Left cardiac atrium (tissue), 4 donors: Measurements from ENCODE around the gene PDGFA. TPM values are rescaled to one million over a fixed set of nuclear protein-coding genes. Genes with fewer than 3 reads are reported as not detected.

Experiments
- ATAC-seq, 2 donors: fragments of 200-7000 bp; cut with Tn5 transposase; one replicate each; pipeline ENCODE4 v1.9.1; 2020; ENCODE audit warnings: mild to moderate bottlenecking in 2 of 2, moderate library complexity in 2 of 2
- DNase-seq: peaks from one replicate; pipeline ENCODE4 v3.0.0-alpha.2; 2020
- intact Hi-C, 2 donors: fragments of 100-400 bp; cut with DNase I; formaldehyde crosslinking; loops; one replicate each; pipeline versions ENCODE4 v1.14.1 to v1.15.1; 2022 to 2023
- total RNA-seq, 2 donors: library from RNA; stranded (reverse); fragmentation: NEBNext Ultra II Directional; extraction: Animal tissue kit (Norgen Biotek cat#: 25700); gene quantifications; one replicate each; pipeline ENCODE4 v1.2.1, GENCODE V29; 2021
- donor health status: DM: no; HTN: yes; CAD: no.
- donor health status: DM: no; HTN: yes; CAD: no; lungs with severe emphysema.
- donor health status: DM: yes; HTN: yes; CAD: no.
- donor health status: Dilated cardiomyopathy.

PDGFA gene
- total RNA-seq, 2 donors from 2014 or later: 27.5 to 33.9 TPM

GRCh38 chr7:521221-522070 lies 1.8 kb upstream of the PDGFA start:
- DNase-seq (peak; percentile 89), ATAC-seq (peak; percentile 12 to 18)
- intact Hi-C loops: loop anchor here in 1 of 2 donors (5.0 kb wide), 2 partner anchors 146 to 211 kb away; no protein-coding TSS in a partner anchor

- no peak for DNase-seq
- ATAC-seq: peak in 1 of 2 donors; percentile 6
- intact Hi-C loops: loop anchor here in 1 of 2 donors (5.0 kb wide), 2 partner anchors 147 to 212 kb away; no protein-coding TSS in a partner anchor
These were observed 986 bp upstream of the PDGFA start for GRCh38 chr7:520503-521161.

DNA sequence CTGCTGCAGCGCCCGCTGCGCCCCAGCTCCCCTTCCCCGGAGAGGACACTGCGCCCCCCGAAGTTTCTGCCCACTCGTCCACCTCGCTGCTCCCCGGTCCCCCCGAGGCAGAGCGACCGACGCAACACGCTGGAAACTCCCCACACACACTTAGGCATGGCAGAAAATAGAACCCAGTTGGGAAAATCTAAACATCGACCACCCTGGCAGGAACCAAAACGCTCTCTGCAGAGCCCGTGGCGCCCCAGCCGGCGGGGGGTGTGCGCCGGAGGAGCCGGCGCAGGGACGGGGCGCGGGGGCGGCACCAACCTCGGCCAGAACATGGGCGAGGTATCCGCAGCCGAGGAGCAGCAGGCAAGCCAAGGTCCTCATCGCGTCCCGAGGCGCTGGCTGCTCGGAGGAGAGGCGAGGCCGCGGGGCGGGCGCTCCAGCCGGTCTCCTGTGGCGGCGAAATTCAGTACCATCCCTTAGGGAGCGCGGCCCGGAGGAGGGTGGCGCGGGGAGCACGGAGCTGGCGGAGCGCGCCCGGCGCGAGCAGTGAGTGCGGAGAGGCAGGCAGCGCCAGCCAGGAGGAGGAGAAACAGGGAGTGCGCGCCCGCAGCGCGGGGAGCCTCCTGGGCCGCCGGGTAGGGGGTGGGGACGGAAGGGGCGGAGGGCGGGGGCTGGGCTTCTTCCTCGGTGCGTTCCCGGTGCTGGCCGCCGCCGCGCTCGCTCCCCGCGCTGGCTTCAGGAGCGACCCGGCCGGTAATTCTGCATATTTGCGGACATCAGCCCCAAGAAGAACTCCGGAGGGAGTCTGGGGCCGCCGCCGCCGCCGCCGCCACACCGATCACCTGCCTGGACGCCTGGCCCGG lies 789 bp downstream of the PDGFA start:
- peak; percentile 60 to 61 for ATAC-seq
- intact Hi-C loops: loop anchor here (5.0 to 10.0 kb wide), 3 partner anchors 184 to 213 kb away; no protein-coding TSS in a partner anchor

GRCh38 chr7:517774-518629 lies 1.6 kb downstream of the PDGFA start:
- peak; percentile 83 for DNase-seq
- intact Hi-C loops: loop anchor here (5.0 to 10.0 kb wide), 3 partner anchors 183 to 214 kb away; no protein-coding TSS in a partner anchor
- ATAC-seq: peak; percentile 13 to 23

More for the DNA sequence above, 789 bp downstream of the PDGFA start:
- DNase-seq: peak; percentile 85

DNA sequence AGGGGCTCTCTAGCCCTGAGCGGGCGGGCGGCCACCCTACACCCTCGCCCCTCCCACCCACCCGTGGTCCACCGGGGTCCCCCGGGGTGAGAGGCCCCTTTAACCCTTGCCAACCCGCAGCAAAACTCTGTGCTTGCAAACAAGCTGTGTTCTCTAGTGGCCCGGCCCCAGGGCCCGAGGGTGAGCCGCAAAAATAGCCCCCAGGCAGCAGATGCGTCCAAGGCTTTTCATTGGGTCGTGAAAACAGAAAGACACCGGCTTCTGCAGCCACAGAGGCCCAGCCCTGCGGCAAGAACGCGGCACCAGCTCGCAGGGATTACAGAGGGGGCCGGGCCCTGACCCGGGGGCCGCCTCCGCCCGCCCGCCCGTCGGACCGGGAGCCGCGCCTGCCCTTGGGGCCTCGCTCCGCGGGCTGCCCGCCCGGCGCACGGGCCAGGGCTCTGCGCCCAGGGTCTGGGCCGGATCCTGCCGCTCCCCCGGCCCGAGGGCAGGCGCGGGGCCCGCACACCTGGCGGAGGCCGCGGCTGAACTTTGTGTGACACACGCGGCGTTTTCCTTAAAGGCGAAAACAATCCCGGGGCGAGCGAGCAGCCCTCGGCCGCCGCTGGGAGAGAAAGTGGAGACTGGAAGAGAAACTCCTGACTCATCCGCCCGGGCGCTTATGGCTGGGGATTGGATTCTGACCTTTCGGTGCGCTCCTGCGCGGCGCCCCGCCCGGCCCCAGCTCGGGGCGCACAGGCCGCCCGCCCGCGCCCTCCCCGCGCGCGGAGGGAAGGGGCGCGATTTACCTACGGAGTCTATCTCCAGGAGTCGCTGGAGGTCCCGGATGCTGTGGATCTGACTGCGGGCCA lies 2.8 kb downstream of the PDGFA start:
- ATAC-seq (peak in 1 of 2 donors; percentile 3), DNase-seq (peak; percentile 72)
- intact Hi-C loops: loop anchor here (5.0 to 10.0 kb wide), 3 partner anchors 182 to 215 kb away; no protein-coding TSS in a partner anchor

- no peak for ATAC-seq
- intact Hi-C loops: loop anchor here (5.0 to 10.0 kb wide), 3 partner anchors 181 to 216 kb away; no protein-coding TSS in a partner anchor
- no peak for DNase-seq
These were observed 3.4 kb downstream of the PDGFA start for GRCh38 chr7:516216-516605.

DNA sequence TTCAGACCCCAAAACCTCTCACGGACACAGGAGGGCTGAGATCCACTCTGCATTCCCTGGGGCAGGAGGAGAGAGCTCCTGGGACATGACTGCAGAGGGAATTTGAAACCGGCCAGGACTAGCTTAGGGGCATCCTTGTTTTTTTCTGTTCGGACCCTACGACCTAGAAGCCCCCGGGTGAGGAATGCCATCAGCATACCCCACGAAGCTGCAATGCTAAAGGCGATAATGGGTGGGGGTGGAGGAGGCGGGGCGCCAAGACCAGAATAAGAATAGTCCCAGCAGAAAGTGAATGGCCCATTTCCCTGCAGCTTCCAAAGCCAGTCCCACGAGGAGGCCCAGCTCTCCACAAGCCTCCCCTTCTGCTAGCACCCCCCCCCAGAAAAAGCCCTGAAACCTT lies 4.0 kb downstream of the PDGFA start:
- intact Hi-C loops: loop anchor here (5.0 to 10.0 kb wide), 3 partner anchors 181 to 217 kb away; no protein-coding TSS in a partner anchor
- no peak for DNase-seq
- ATAC-seq: no peak

DNA sequence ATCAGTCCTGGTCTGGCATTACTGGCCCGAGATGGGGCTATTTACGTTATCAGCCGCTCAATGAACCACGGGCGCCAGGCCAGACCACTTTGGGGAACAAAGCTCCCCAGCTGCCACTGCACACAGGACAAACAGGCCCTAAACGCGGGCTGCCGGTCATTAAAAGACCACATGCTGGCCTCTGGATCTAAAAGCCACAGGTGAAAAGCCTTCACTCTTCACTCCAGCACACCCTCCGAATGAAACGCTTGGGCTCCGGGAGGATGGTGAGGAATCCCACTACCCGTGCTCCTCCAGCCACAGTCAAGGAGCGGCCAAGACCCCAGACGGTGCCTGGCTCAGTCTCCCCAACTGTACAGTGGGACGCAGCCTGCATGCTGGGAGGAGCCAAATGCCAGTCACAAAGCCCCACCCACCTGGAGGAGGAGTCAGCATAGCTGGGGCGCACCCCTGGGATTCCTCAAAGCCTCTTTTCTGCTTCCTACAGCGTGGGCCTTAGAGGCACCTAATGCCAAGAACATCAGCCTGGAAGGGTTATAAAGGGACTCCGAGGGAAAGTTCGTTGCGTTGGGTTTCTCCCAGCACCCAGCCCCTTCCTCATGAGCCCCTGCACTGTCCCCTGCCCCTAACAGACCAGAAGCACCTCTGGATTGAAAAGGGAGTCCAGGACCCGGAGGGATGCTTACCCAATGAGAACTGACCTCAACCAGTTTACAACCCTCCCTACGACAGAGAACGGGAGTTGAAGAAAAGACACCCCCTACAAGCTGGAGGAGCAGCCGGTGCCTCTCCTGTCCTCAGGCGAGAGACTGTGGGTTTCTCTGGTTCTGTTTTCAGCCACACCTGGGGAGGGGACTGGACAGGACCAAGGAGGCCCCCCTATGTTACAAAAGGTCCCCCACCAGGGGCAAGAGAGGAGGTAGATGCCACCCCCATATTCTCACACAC lies 4.7 kb downstream of the PDGFA start:
- peak; percentile 59 for DNase-seq
- no peak for ATAC-seq
- intact Hi-C loops: loop anchor here (5.0 to 10.0 kb wide), 3 partner anchors 180 to 217 kb away; no protein-coding TSS in a partner anchor

DNA sequence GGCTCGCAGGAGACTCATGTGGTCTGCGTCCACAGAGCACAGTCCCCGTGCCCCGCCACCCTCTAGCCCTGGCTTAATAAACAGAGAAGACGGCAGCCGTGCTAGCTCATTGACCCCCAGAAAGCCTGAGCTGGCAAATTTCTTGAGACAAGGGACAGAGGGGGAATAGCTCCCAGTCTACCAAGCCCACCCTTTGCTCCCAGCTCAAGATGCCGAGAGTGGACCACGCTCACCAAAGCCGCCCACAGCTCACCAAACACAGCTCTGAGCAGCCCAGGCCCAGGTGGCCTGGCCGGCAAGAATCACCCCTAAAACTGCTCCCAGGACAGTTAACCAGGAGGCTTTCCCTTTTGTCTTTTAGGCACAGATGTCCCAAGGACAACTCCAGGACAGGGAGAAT lies 5.4 kb downstream of the PDGFA start:
- intact Hi-C loops: loop anchor here in 1 of 2 donors (10.0 kb wide), 1 partner anchor 179 kb away; no protein-coding TSS in a partner anchor
- ATAC-seq: no peak
- no peak for DNase-seq

- intact Hi-C loops: loop anchor here in 1 of 2 donors (10.0 kb wide), 1 partner anchor 179 kb away; no protein-coding TSS in a partner anchor
- ATAC-seq: no peak
- DNase-seq: no peak
These were observed 6.0 kb downstream of the PDGFA start for GRCh38 chr7:513521-514166.

GRCh38 chr7:512541-513311 lies 6.9 kb downstream of the PDGFA start:
- intact Hi-C loops: loop anchor here in 1 of 2 donors (10.0 kb wide), 1 partner anchor 178 kb away; no protein-coding TSS in a partner anchor
- peak in 1 of 2 donors; percentile 31 for ATAC-seq
- DNase-seq: no peak

- no peak for DNase-seq
- intact Hi-C loops: loop anchor here in 1 of 2 donors (10.0 kb wide), 1 partner anchor 177 kb away; no protein-coding TSS in a partner anchor
These were observed 7.5 kb downstream of the PDGFA start for GRCh38 chr7:512146-512510.

DNA sequence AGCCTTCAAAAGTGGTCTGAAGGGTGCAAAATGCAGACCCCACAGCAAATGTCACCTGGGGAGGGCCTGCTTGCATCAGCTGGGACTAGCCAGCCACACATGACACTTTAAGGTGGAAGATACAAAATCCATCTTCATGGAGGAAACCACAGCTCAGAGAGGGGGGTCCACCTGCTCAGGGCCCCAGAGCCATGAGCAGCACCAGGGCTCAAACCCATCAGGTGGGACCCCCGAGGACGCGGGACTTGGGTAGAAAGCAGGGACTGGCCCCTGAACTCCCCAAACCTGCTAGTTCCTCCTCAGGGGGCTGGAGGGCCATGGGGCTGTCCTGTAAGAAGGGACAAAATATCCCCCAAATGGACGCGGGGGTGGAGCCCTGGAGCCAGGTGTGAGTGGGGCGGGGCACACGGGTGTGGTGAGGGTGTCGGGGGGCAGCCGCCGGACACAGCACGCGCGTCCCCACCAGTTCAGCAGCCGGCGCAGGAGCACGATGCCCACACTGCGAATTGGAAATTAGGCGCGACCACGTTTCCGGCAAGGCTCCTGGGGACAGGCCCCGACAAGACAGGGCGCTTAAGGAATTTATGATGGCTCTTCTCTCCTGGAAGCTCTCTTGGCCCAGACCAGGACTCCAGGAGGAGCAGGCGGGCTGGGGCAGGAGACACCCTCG lies 8.0 kb downstream of the PDGFA start:
- intact Hi-C loops: loop anchor here in 1 of 2 donors (10.0 kb wide), 1 partner anchor 177 kb away; no protein-coding TSS in a partner anchor
- no peak for DNase-seq

More at GRCh38 chr7:512146-512510, 7.5 kb downstream of the PDGFA start:
- ATAC-seq: no peak

More for the DNA sequence above, 8.0 kb downstream of the PDGFA start:
- no peak for ATAC-seq
